Measurements from ENCODE around the gene ETAA1.

Gene ETAA1

GRCh38 chr2:67438337-67438736, 41.2 kb downstream of the ETAA1 start:
- DNase-seq: no peak

GRCh38 chr2:67445652-67446268, 48.6 kb downstream of the ETAA1 start:
- DNase-seq: no peak

- no peak for DNase-seq
Observed at GRCh38 chr2:67446491-67446911, 49.4 kb downstream of the ETAA1 start.

- no peak for DNase-seq
Observed at GRCh38 chr2:67448648-67449047, 51.5 kb downstream of the ETAA1 start.

GRCh38 chr2:67451086-67451832, 54.1 kb downstream of the ETAA1 start:
- DNase-seq: no peak

GRCh38 chr2:67453310-67453709, 56.2 kb downstream of the ETAA1 start:
- no peak for DNase-seq

- DNase-seq: no peak
Observed at GRCh38 chr2:67455219-67456142, 58.3 kb downstream of the ETAA1 start.

GRCh38 chr2:67456428-67456827, 59.3 kb downstream of the ETAA1 start:
- DNase-seq: no peak

GRCh38 chr2:67457699-67458098, 60.6 kb downstream of the ETAA1 start:
- no peak for DNase-seq

GRCh38 chr2:67459761-67460160, 62.6 kb downstream of the ETAA1 start:
- no peak for DNase-seq

All from NCI-H1092 (cell line).